ENCODE data around the gene KIAA0753. TPM values are rescaled to one million over a fixed set of nuclear protein-coding genes. Genes with fewer than 3 reads are reported as not detected.

KIAA0753 gene
- total RNA-seq, 1 experiment from 2014 or later = 18.3 TPM

DNA sequence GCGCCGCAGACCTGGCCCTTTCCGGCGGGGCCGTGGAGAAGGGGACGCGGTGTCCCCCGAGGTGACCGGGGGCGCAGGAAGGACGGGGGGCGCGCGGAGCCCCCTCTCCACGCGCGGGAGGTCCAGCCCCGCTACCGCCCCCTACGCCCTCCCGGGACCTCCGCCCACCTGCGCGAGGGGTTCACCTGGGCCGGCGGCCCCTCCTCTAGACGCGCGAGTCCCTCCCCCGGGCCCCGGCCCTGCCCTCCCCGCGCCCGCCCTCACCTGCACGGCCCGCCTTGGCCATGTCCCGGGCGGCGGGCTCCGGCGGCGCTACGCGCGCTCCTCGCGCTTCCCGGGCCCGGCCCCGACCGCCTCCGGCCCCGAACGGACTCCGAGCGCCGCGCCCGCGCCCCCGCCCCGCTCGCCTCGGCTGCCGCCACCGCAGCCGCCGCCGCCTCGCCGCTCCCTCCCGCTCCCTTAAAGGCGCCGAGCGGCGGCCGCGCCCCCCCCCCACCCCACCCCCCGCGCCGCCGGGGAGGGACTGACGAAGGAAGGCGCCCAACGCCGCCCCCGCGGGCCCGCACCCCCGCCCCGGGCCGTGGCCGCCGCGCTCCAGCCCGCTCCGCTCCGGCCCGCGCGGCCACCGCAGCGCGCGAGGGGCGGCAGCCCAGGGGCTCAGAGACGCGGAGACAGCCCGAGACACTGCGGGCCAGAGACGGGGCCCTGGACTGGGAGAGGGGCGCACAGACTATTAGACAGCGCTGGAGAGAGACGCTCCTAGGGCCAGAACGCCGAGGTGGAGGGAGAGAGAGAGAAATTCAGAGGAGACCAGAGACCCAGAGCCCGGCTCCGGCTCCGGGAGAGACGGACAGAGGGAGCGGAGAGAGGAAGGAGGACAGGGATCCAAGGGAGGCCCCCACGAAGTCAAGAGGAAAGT, 84.1 kb downstream of the KIAA0753 start, which contains the start of gene PITPNM3:
PITPNM3 (minus strand) TSS at position 435 of the 919 bp plus-strand sequence; CDS start at position 286, 149 bp downstream.
- ChIA-PET CTCF (no interaction called here), POLR2A (no interaction called here)
- H3K27ac ChIP-seq (ENCODE audit: low read depth, low read length) = peak within 1 kb of the TSS; percentile 24; the same call in 1 of the 2 replicates

DNA sequence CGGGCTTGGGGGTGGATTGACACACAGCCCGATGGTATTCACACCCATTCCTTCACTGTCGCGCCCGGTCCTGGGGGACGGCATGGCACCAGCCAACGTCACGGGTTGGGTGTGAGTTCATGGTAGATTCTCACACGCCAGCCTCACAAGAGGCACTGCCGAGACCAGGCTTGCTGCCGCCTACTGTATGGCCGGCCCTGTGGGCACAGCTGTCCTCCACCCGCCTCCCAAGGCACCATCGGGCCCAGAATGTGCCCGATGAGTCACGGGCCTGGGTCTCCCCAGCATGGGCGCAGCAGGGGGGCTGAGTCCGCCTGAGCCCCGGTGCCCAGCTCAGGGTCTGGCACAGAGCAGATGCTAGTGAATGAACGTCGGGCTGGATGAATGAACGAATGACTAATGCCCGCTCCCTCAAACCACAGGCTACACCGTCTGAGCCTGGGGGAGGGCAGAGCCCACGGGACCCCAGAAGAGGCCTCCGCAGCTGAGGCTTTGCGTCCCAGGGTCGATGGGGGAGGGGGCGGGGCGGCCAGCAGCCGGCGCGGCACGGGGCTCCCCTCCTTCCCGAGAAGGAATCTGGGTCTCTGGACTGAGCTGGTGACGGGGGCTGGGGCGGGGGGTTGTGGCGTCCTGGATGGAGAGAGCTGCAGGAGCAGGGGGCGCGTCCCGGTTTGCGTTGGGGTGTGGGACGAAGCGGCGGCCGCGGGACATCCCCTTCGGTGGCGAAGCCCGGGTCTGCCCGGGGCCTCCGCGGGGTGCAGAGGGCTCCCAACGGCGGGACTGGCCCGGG, 85.0 kb downstream of the KIAA0753 start:
- intact Hi-C loops (cut with micrococcal nuclease) = no loop called here
- no peaks in the 10 kb centered on the region for H3K27me3 ChIP-seq (ENCODE audit: insufficient read depth, low read length)
- ChIA-PET CTCF (no interaction called here), POLR2A (interaction anchor here (0.6 kb wide), 1 partner anchor 17 kb away, joined by 4 read pairs; no protein-coding TSS in a partner anchor), RAD21 (ENCODE audit: low non-redundant PET in 1 of 2, low total read pairs in 2 of 2, uncharacterized antibody in 2 of 2, unreplicated experiment in 2 of 2) (no interaction called here)
- peak overlapping the region; percentile 57 for H3K9ac ChIP-seq (ENCODE audit: low read length)
- H3K36me3 ChIP-seq (ENCODE audit: control insufficient read depth in 1 of 2, insufficient read depth in 2 of 2, low read length in 2 of 2) = no peaks in the 10 kb centered on the region
- no peaks in the 10 kb centered on the region for H3K9me3 ChIP-seq (ENCODE audit: control insufficient read depth in 1 of 2, insufficient read depth in 1 of 2, low read depth in 1 of 2, low read length in 2 of 2)
- peaks cover 28 to 44% of the 10 kb centered on the region in 2 experiments for H3K4me1 ChIP-seq (ENCODE audit: control insufficient read depth in 1 of 2, insufficient read depth in 2 of 2, low read length in 2 of 2)
- ATAC-seq = peak; percentile 49
- H3K27ac ChIP-seq (ENCODE audit: low read depth, low read length) = peak overlapping the region; percentile 24; the same call in 1 of the 2 replicates
- H3K9me2 ChIP-seq (ENCODE audit: insufficient read depth) = no peaks in the 10 kb centered on the region
- no peaks in the 10 kb centered on the region for H3K79me2 ChIP-seq (ENCODE audit: insufficient read depth, low read length)
- H3K4me2 ChIP-seq (ENCODE audit: low read length) = peak overlapping the region; percentile 94
- H3K4me3 ChIP-seq (replicated peaks in 1 of 2; ENCODE audit: low read depth in 1 of 2, low read length in 2 of 2) = peak overlapping the region; percentile 42 to 62
- H2AFZ ChIP-seq (ENCODE audit: low read depth, low read length, poor library complexity, severe bottlenecking) = no peak overlapping the region
- H4K20me1 ChIP-seq (ENCODE audit: insufficient read depth) = no peaks in the 10 kb centered on the region
- DNase-seq (ENCODE audit: low read depth, low spot score) = no peak
- BruUV-seq (replicated peaks) = no TSS peak
- TF ChIP-seq POLR2AphosphoS5 (IDR thresholded peaks at IDR 0.05; ENCODE audit: low read depth, low read length) (no peak), MAX (IDR thresholded peaks at IDR 0.05) (no peak), POLR2A (IDR thresholded peaks at IDR 0.05; ENCODE audit: borderline replicate concordance, extremely low read depth, insufficient read depth, insufficient read length) (no peak), ELF1 (IDR thresholded peaks at IDR 0.05; ENCODE audit: borderline replicate concordance, low read depth) (no peak), EGR1 (IDR thresholded peaks at IDR 0.05; ENCODE audit: low read depth) (no peak), SRF (IDR thresholded peaks at IDR 0.05; ENCODE audit: low read depth) (no peak), JUND (IDR thresholded peaks at IDR 0.05) (no peak), ZFX (IDR thresholded peaks at IDR 0.05) (no peak)
- TF ChIP-seq, protein P1, sequence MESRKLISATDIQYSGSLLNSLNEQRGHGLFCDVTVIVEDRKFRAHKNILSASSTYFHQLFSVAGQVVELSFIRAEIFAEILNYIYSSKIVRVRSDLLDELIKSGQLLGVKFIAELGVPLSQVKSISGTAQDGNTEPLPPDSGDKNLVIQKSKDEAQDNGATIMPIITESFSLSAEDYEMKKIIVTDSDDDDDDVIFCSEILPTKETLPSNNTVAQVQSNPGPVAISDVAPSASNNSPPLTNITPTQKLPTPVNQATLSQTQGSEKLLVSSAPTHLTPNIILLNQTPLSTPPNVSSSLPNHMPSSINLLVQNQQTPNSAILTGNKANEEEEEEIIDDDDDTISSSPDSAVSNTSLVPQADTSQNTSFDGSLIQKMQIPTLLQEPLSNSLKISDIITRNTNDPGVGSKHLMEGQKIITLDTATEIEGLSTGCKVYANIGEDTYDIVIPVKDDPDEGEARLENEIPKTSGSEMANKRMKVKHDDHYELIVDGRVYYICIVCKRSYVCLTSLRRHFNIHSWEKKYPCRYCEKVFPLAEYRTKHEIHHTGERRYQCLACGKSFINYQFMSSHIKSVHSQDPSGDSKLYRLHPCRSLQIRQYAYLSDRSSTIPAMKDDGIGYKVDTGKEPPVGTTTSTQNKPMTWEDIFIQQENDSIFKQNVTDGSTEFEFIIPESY (IDR thresholded peaks at IDR 0.05; ENCODE audit: extremely low read depth, insufficient replicate concordance, low read length) = no peak
- TF ChIP-seq, protein P2, sequence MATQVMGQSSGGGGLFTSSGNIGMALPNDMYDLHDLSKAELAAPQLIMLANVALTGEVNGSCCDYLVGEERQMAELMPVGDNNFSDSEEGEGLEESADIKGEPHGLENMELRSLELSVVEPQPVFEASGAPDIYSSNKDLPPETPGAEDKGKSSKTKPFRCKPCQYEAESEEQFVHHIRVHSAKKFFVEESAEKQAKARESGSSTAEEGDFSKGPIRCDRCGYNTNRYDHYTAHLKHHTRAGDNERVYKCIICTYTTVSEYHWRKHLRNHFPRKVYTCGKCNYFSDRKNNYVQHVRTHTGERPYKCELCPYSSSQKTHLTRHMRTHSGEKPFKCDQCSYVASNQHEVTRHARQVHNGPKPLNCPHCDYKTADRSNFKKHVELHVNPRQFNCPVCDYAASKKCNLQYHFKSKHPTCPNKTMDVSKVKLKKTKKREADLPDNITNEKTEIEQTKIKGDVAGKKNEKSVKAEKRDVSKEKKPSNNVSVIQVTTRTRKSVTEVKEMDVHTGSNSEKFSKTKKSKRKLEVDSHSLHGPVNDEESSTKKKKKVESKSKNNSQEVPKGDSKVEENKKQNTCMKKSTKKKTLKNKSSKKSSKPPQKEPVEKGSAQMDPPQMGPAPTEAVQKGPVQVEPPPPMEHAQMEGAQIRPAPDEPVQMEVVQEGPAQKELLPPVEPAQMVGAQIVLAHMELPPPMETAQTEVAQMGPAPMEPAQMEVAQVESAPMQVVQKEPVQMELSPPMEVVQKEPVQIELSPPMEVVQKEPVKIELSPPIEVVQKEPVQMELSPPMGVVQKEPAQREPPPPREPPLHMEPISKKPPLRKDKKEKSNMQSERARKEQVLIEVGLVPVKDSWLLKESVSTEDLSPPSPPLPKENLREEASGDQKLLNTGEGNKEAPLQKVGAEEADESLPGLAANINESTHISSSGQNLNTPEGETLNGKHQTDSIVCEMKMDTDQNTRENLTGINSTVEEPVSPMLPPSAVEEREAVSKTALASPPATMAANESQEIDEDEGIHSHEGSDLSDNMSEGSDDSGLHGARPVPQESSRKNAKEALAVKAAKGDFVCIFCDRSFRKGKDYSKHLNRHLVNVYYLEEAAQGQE (IDR thresholded peaks at IDR 0.05; ENCODE audit: low read depth) = no peak

More for the DNA sequence above, 84.1 kb downstream of the KIAA0753 start, which contains the start of gene PITPNM3:
- intact Hi-C loops (cut with micrococcal nuclease) = no loop called here
- no TSS peak for BruUV-seq (replicated peaks)
- ATAC-seq (peak; percentile 70), DNase-seq (ENCODE audit: low read depth, low spot score) (no peak)
- RAD21 ChIA-PET (ENCODE audit: low non-redundant PET in 1 of 2, low total read pairs in 2 of 2, uncharacterized antibody in 2 of 2, unreplicated experiment in 2 of 2) = no interaction called here
- TF ChIP-seq YY1 (IDR thresholded peaks at IDR 0.05; ENCODE audit: extremely low read depth, insufficient replicate concordance, low read depth, low read length) = no peak
- TF ChIP-seq POLR2AphosphoS5 (IDR thresholded peaks at IDR 0.05; ENCODE audit: low read depth, low read length) = peak; percentile 33
- H3K4me2 ChIP-seq (ENCODE audit: low read length) = peak within 1 kb of the TSS; percentile 94
- H3K9me3 ChIP-seq (ENCODE audit: control insufficient read depth in 1 of 2, insufficient read depth in 1 of 2, low read depth in 1 of 2, low read length in 2 of 2) = no peaks in the 10 kb centered on the region
- no peaks in the 10 kb centered on the region for H4K20me1 ChIP-seq (ENCODE audit: insufficient read depth)
- no peaks in the 10 kb centered on the region for H3K36me3 ChIP-seq (ENCODE audit: control insufficient read depth in 1 of 2, insufficient read depth in 2 of 2, low read length in 2 of 2)
- peaks cover 27 to 42% of the 10 kb centered on the region in 2 experiments for H3K4me1 ChIP-seq (ENCODE audit: control insufficient read depth in 1 of 2, insufficient read depth in 2 of 2, low read length in 2 of 2)
- H3K79me2 ChIP-seq (ENCODE audit: insufficient read depth, low read length) = no peaks in the 10 kb centered on the region
- peak within 1 kb of the TSS; percentile 42 to 62 for H3K4me3 ChIP-seq (replicated peaks in 1 of 2; ENCODE audit: low read depth in 1 of 2, low read length in 2 of 2)
- no peaks in the 10 kb centered on the region for H3K9me2 ChIP-seq (ENCODE audit: insufficient read depth)
- no peaks in the 10 kb centered on the region for H3K27me3 ChIP-seq (ENCODE audit: insufficient read depth, low read length)
- H2AFZ ChIP-seq (ENCODE audit: low read depth, low read length, poor library complexity, severe bottlenecking) = no peak within 1 kb of the TSS
- H3K9ac ChIP-seq (ENCODE audit: low read length) = peak within 1 kb of the TSS; percentile 57
